OCI-LY1 (cell line): ENCODE results near the gene ENG.

Experiments
- H2AFZ ChIP-seq: fragments of 200-600 bp; sonication (generic), shearing (Covaris generic); 2 replicates; pipeline ENCODE4 v1.6.0; 2014; ENCODE audit warnings: antibody characterized with exemption, mild to moderate bottlenecking, low read length
- H3F3A ChIP-seq: fragments of 200-600 bp; sonication (generic), shearing (Covaris generic); 2 replicates; pipeline ENCODE4 v1.6.0; 2014; ENCODE audit warnings: mild to moderate bottlenecking, antibody characterized with exemption, low read length, moderate library complexity; ENCODE audit not compliant: insufficient read depth
- H3K27ac ChIP-seq: fragments of 200-600 bp; sonication (generic); 2 replicates; pipeline ENCODE4 v1.5.1; 2014; ENCODE audit warnings: low read length, mixed run types, mild to moderate bottlenecking, low read depth; ENCODE audit not compliant: poor library complexity, severe bottlenecking
- H3K27me3 ChIP-seq: fragments of 200-600 bp; sonication (generic); 2 replicates; pipeline ENCODE4 v1.6.0; 2014; ENCODE audit warnings: antibody characterized with exemption, mild to moderate bottlenecking, low read length, moderate library complexity; ENCODE audit not compliant: insufficient read depth
- H3K36me3 ChIP-seq: fragments of 200-600 bp; sonication (generic); 2 replicates; pipeline ENCODE4 v1.6.1; 2014; ENCODE audit warnings: mild to moderate bottlenecking, antibody characterized with exemption, low read length, moderate library complexity, mixed read lengths; ENCODE audit not compliant: insufficient read depth
- H3K4me1 ChIP-seq: fragments of 200-600 bp; sonication (generic); 2 replicates; pipeline ENCODE4 v1.5.1; 2014; ENCODE audit warnings: mild to moderate bottlenecking, low read length, moderate library complexity; ENCODE audit not compliant: insufficient read depth, severe bottlenecking
- H3K4me2 ChIP-seq: fragments of 200-600 bp; sonication (generic), shearing (Covaris generic); 2 replicates; pipeline ENCODE4 v1.6.1; 2014; ENCODE audit warnings: low read length
- H3K4me3 ChIP-seq: fragments of 200-600 bp; sonication (generic); 2 replicates; pipeline ENCODE4 v1.5.1; 2014; ENCODE audit warnings: low read length, low read depth, mild to moderate bottlenecking, mixed read lengths; ENCODE audit not compliant: poor library complexity, severe bottlenecking
- H3K79me2 ChIP-seq: fragments of 200-600 bp; shearing (Covaris generic); 2 replicates; pipeline ENCODE4 v1.6.1; 2016; ENCODE audit warnings: mixed run types, low read length, mixed read lengths; ENCODE audit not compliant: insufficient read depth
- H3K9ac ChIP-seq: fragments of 200-600 bp; sonication (generic), shearing (Covaris generic); 2 replicates; pipeline ENCODE4 v1.6.1; 2014; ENCODE audit warnings: mild to moderate bottlenecking, low read length, mixed read lengths
- H3K9me2 ChIP-seq: fragments of 200-600 bp; sonication (generic), shearing (Covaris generic); 2 replicates; pipeline ENCODE4 v1.6.1; 2014; ENCODE audit warnings: low read depth, mild to moderate bottlenecking, low read length, mixed read lengths
- H3K9me3 ChIP-seq: fragments of 200-600 bp; shearing (Covaris generic); 2 replicates; pipeline ENCODE4 v1.6.1; 2014; ENCODE audit warnings: low read length, mixed read lengths
- H4K20me1 ChIP-seq: fragments of 200-600 bp; sonication (generic), shearing (Covaris generic); 2 replicates; pipeline ENCODE4 v1.6.0; 2016; ENCODE audit warnings: mild to moderate bottlenecking, low read length; ENCODE audit not compliant: insufficient read depth
- EZH2 ChIP-seq: fragments of 200-600 bp; sonication (generic), shearing (Covaris generic); IDR thresholded peaks from 2 replicates; pipeline ENCODE4 v1.8.0; 2017; ENCODE audit warnings: borderline replicate concordance, mixed run types, mild to moderate bottlenecking, antibody characterized with exemption, low read length, moderate library complexity, mixed read lengths
- TF ChIP-seq, protein P1 (sequence below): fragments of 200-600 bp; sonication (generic), shearing (Covaris generic); IDR thresholded peaks from 2 replicates; pipeline ENCODE4 v1.5.1; 2017; ENCODE audit warnings: mild to moderate bottlenecking, antibody characterized with exemption, low read length, moderate library complexity, mixed read lengths

ENG gene

DNA sequence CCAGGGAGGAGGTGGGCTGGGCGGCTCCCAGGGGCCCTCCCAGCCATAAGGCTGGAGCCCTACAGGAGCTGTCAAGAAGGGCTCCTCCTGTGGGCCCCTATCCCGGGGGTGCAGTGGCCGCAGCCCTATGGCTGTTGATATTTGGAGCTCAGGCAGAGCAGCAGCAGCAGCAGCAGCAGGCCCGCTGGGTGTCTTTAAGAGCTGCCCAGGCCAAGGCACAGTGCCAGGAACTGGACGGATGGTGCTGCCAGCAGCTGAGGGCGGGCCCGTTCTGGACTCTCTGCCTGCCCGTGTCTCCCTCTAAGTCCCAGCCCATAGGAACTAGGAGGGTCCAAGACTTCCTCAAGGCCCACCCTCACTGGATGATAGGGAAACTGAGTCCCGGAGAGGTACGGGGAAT, 19.4 kb upstream of the ENG start:
- Histone ChIP-seq H3K4me2 (no peak overlapping the region), H3K9me2 (no peaks in the 10 kb centered on the region), H3F3A (no peaks in the 10 kb centered on the region), H3K9ac (no peak overlapping the region), H3K4me3 (no peak overlapping the region), H3K36me3 (no peaks in the 10 kb centered on the region), H2AFZ (no peak overlapping the region), H4K20me1 (no peaks in the 10 kb centered on the region), H3K79me2 (no peaks in the 10 kb centered on the region), H3K4me1 (no peaks in the 10 kb centered on the region), H3K9me3 (no peaks in the 10 kb centered on the region), H3K27me3 (peaks cover 17% of the 10 kb centered on the region; the same call in 1 of the 2 replicates), H3K27ac (no peak overlapping the region)
- no peak for TF ChIP-seq EZH2
- TF ChIP-seq, protein P1, sequence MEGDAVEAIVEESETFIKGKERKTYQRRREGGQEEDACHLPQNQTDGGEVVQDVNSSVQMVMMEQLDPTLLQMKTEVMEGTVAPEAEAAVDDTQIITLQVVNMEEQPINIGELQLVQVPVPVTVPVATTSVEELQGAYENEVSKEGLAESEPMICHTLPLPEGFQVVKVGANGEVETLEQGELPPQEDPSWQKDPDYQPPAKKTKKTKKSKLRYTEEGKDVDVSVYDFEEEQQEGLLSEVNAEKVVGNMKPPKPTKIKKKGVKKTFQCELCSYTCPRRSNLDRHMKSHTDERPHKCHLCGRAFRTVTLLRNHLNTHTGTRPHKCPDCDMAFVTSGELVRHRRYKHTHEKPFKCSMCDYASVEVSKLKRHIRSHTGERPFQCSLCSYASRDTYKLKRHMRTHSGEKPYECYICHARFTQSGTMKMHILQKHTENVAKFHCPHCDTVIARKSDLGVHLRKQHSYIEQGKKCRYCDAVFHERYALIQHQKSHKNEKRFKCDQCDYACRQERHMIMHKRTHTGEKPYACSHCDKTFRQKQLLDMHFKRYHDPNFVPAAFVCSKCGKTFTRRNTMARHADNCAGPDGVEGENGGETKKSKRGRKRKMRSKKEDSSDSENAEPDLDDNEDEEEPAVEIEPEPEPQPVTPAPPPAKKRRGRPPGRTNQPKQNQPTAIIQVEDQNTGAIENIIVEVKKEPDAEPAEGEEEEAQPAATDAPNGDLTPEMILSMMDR = no peak

DNA sequence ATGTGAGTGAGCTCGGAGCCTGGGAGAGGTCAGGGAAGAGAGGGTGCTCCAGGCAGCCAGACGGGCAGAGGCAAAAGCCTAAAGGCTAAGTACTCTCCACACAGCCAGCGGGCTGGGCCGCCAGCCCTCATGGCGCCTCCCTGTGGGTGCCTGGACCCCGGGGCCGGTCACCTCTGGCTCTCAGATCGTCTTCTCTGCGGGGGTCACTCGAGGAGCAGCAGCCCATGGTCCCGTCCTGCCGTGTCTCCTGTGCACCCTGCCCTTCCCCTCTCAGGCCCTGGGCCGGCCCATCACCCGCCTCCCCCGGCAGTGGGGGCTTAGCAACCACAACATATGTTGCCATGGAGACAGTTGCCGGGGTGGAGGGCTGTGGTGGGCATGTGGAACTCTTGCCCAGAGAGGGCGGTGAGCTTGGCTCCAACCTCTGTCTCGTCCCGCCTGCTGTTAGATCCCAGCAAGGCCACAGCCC, 18.8 kb upstream of the ENG start:
- TF ChIP-seq, protein P1 = no peak
- no peak for TF ChIP-seq EZH2
- H3K9me3 ChIP-seq = no peaks in the 10 kb centered on the region
- no peaks in the 10 kb centered on the region for H3F3A ChIP-seq
- H3K9me2 ChIP-seq = no peaks in the 10 kb centered on the region
- H3K4me2 ChIP-seq = no peak overlapping the region
- peaks cover 17% of the 10 kb centered on the region; the same call in 1 of the 2 replicates for H3K27me3 ChIP-seq
- H3K27ac ChIP-seq = no peak overlapping the region
- H3K4me1 ChIP-seq = no peaks in the 10 kb centered on the region
- no peak overlapping the region for H2AFZ ChIP-seq
- H3K36me3 ChIP-seq = no peaks in the 10 kb centered on the region
- no peak overlapping the region for H3K9ac ChIP-seq
- no peaks in the 10 kb centered on the region for H3K79me2 ChIP-seq
- H4K20me1 ChIP-seq = no peaks in the 10 kb centered on the region
- no peak overlapping the region for H3K4me3 ChIP-seq

GRCh38 chr9:127872369-127873222, 18.1 kb upstream of the ENG start:
- Histone ChIP-seq H3K27me3 (peaks cover 13% of the 10 kb centered on the region; the same call in 1 of the 2 replicates), H3K9ac (no peak overlapping the region), H3K36me3 (no peaks in the 10 kb centered on the region), H3K4me2 (no peak overlapping the region), H3K9me2 (no peaks in the 10 kb centered on the region), H3K9me3 (no peaks in the 10 kb centered on the region), H2AFZ (no peak overlapping the region), H3K79me2 (no peaks in the 10 kb centered on the region), H3K27ac (no peak overlapping the region), H3K4me1 (no peaks in the 10 kb centered on the region), H4K20me1 (no peaks in the 10 kb centered on the region), H3F3A (no peaks in the 10 kb centered on the region), H3K4me3 (no peak overlapping the region)
- TF ChIP-seq, protein P1 = no peak
- no peak for TF ChIP-seq EZH2
